CD4-positive, alpha-beta T cell treated with Interleukin-2 at 100 ng/mL for 4 hours (primary cell): ENCODE data around the gene NTM.

Source experiments
- DNase-seq: peaks from one replicate; pipeline ENCODE4 v3.0.0-alpha.2; 2020; ENCODE audit warnings: low spot score

The NTM gene

GRCh38 chr11:131644204-131644795 is 273.9 kb downstream of the NTM start:
- no peak for DNase-seq

DNA sequence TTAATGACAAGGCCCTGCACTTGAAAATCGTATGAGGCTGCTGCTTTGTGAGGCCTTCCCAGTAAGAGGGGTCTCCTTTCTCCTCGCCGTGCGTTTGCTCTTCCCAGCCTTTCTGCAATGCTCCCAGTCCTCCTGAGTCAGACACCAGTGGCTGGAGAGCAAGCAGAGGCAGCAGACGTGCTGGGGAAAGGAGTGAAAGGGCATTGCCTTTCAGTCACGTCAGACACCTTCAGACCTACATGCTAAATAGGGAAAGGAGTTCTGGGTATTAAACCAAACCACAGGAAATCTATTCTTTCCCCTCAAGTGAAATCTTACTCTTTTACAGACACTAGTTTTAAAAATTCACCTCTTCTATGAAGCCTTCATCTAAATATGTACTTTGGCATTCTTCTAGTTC is 274.8 kb downstream of the NTM start:
- DNase-seq = no peak

DNA sequence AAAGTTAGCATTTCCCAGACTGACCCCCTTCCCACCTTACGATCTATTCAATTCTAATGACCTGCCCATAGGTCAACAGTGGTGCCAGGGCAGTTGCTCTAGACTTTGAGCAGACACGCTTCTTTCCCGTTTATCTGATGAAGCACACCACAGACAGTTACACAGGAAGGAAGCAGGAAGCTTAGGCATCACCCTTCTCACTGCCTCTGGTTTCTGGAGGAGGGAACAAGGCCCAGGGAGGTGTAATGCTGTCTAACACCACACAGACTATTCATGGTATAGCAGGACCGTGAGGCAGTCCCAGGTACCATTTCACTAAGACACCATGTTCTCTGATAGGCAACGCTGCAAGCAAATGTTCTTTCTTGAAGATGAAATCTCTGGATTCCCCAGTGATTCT is 279.4 kb downstream of the NTM start:
- DNase-seq = no peak

DNA sequence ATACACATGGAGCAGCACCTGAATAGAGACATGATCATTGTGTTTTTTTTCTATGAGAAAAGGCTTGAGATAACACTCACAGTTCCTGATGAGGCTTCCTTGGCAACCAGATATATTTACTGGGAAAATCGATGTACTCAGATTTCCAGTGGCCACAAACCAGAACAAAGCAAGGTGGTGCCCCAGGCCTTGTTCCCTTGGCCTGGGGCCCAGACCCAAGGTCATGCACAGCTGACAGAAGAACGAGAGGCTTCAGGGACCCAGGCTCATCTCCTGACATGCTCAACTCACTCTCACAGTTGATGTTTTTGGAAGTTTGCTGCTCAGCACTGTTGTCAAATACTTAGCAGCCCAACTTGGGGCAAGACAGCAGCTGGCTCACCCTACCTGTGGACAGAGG is 281.8 kb downstream of the NTM start:
- DNase-seq = no peak

DNA sequence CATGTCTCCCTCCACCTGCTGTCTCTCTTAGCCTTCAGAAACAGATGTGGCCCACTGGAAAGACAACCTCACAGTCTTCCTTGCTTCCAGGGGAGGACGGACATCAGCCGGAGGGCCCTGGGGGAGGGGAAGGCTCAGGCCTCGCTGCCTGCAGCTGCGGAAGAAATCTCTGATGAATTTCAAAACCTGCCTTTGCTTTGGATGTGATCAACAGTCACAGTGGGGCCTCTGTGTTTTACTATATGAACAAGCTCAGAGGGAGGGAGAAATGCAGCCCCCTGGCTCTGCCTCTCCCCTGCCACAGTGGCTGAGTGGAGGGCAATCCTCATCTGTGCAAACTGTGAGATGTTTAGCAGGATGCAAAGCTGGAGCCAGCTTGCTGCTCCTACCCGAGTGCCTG is 282.8 kb downstream of the NTM start:
- DNase-seq = no peak

DNA sequence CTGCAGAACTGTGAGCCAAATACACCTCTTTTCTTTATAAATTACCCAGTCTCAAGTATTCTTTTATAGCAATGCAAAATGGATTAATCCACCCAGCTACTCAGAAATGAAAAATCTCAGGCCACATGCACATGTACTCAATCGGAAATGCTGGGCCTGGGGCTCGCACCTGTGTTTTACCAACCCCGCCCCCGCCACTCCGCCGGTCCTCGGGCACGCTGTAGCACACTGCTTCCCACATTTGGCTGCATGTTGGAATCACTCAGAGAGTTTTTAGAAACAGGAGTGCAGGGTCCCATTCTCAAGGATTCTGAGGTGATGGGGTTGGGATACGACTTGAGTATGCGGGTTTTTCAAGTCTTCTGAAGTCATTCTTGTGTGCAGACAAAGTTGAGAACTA is 284.4 kb downstream of the NTM start:
- DNase-seq = no peak

DNA sequence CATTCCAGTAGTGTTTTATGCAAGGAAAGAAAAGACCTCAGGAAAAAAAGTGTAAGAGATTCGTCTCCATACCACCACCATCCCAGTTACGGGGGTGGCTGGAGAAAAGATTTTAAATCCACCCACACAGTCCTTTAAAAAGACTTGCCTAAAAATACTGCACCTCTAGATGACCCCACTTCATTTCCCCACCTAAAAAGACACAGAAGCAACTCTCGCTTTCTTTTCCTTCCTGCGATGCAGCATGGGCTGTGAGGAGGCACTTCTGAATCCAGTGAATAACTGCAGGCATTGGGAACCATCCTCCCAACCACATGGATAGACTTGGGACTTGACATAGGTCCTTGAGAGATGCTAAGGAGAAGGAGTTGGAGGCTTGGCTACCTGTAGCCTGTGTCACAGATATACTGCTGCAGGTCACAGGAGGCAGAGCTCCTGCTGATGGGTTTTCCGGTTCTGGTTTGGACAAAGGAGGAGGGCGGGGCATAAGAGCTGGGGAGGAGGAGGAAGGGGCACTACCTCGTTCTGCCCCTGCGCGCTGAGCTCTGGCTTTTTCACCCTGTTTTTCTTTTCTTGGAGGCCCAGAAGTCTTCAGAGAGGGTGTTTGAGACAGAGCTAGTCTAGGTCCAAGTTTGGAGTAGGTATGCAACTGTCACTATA is 285.9 kb downstream of the NTM start:
- no peak for DNase-seq

GRCh38 chr11:131656839-131657211 is 286.4 kb downstream of the NTM start:
- no peak for DNase-seq

GRCh38 chr11:131658414-131658813 is 288.0 kb downstream of the NTM start:
- DNase-seq = no peak

DNA sequence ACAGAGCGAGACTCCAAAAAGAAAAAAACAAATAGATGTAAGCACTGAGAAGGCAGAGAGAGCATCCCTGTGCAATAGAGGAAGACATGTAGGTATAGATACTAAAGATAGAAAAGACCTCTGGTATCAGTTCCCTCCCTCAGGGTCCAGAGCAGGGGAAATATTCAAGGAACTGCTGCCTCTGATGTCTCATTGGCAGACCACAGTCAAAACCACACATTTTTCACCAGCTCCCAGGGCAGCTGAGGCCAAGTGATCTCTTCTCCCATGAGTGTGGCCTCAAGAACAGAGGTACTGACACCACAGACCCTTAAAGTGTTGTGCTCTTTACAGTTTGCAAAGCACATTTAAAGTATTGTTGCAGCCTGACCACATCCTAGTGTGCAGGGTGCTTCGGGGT is 288.5 kb downstream of the NTM start:
- no peak for DNase-seq

DNA sequence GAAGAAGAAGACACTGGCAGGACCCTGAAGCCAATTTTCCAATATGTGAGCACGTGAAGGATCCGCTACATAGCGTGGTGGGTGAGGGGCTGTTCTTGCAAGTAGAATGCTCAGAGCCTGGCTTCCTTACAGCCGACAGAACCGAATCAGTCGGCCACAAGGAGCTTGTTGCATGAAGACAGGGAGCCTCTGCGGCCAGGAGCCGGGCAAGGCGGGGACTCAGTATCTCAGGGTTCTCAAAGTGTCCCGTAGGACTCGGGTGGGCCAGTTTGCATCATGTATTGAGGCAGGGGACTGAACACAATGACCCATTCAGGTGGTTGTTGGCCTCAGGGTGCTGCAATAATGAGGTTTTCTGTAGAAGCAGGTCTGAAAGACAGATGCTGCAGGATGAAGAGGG is 289.5 kb downstream of the NTM start:
- DNase-seq = no peak

GRCh38 chr11:131661132-131661531 is 290.7 kb downstream of the NTM start:
- DNase-seq = no peak

DNA sequence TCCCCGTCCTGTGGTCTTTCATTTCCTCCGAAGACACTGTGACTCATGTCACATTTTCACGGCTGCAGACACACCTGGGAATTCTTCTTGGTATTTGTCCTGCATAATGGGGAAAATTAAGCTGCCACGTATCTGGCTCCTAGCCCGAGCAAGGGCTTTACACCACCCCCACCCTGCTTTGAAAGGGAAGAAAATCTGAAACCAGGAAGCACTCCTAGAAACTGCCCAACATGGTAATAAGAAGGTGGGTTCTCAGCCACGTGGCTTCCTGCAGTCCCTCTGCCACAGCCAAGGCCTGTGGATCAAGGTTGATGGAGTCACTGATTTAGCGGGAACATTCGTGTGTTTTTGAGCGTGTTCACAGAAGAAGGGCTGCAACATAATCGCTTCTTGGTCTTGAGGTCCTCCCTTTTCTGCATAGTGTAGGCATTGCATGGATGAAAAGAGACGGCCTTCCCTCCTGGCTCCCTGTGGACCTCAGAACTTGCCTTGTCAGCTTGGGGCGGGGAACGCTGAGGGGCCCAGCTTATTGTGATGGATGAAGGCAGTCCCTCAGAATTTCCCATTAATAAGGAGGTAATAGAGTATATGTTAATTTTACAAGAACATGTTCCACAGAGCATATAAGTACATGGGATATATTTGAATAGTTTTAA is 292.0 kb downstream of the NTM start:
- no peak for DNase-seq

DNA sequence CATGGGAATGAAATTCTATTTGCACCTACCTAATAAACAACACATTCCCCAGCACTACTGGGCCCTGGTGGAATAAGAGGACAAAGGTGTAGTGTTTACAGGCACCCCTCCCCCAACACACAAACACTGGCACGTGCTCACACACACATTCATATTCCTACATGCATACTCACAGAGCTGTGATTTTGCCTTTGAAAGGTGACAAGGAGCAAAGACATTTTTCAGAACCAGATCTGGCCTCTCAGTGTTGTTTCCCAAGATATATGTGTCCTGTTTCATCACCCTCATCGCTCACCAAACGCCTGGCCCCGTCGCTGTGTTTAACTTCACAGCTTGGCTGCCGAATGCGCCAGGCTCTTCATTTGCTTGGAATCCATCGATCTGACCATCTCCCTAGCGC is 292.6 kb downstream of the NTM start:
- DNase-seq = no peak

- no peak for DNase-seq
Measured at GRCh38 chr11:131663405-131664200, 293.2 kb downstream of the NTM start.

GRCh38 chr11:131664293-131664692 is 293.9 kb downstream of the NTM start:
- DNase-seq = no peak

DNA sequence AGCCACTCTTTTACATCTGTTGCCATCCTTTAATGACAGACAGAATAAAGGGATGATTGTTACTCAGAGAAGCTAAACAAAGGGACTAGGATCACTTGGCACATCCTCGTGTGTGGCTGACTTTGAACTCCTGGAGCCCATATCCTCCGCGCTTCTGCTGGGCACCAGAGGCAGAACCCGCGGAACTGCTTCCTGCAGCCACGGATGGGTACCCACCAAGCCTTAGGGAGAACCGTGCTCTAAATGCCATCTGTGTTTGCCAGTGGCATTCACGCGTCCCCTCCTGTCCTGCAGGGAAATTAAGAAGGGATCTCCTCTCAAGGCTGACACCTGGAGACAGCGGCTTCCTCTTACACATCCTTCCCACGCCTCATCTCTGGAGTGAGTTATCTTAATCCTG is 294.4 kb downstream of the NTM start:
- DNase-seq = no peak

DNA sequence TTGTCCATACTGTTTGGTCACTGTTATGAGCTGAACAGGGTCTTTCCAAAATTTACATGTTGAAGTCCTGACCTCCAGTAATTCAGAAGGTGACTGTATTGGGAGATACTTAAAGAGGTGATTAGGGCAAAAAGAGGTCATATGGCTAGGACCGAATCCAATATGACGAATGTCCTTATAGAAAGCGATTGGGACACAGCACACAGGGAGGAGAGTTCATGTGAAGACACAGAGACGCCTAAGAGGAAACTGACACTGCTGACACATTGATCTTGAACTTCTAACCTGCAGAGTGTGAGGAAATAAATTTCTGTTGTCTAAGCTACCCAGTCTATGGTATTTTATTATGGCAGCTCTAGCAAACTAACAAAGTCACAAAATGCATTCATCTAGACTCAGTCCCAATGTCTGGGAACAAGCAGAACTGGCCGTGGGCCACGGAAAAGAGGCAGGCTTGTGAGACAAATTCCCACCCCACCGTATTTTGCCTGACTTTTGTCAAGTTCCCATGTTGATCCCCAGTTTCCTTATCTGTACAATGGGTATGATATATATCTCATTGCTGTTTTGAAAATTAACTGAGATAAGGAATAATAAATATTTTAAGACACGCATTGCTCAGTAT is 295.0 kb downstream of the NTM start:
- no peak for DNase-seq

- DNase-seq = no peak
Measured at GRCh38 chr11:131666006-131666405, 295.6 kb downstream of the NTM start.

DNA sequence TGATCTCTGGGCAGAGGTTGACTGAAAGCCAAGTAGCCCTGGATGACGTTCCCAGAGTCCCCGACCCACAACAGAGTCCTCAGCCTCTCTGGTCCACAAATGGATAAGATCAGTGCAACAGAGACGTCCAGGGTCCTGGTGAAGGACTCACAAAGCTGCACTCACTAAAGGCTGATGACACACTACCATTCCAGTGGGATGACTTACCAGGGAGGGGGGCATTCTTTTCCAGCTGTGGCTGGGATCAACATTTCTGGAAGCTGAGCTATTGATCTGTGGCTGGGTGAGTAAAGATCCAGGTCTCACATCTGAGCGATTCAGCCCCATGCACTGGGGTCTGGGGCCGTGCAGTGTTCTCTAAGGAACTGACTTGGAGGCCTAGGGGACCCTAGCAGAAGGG is 296.2 kb downstream of the NTM start:
- DNase-seq = no peak

DNA sequence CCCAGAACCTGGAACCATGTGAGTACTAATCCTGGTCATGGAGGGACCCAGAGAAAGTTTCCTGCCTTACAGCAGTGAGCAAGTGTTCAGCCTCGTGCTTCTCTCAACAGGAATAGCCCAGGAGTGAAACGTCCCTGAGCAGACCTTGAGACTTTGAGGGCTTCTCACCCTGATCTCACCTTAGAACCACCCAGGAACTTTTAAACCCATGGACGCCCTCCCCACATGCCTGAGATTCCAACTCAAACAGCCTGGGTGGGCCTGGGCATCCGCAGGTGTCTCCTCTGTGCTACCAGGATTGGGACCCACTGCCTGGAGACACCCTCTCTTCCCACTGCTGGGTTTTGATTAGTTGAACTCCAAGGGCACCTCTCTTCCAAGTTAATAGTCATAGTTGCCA is 297.2 kb downstream of the NTM start:
- no peak for DNase-seq
